GM21825 (cell line): ENCODE measurements around the gene IFIH1.

ENCODE experiments used
- ATAC-seq: cut with Tn5 transposase; IDR thresholded peaks from one replicate; pipeline ENCODE4 v1.9.1; 2021; ENCODE audit warnings: mild to moderate bottlenecking, moderate library complexity; ENCODE audit not compliant: unreplicated experiment

Gene IFIH1

GRCh38 chr2:162258686-162259085 is 59.8 kb downstream of the IFIH1 start:
- no peak for ATAC-seq

GRCh38 chr2:162258169-162258568 is 60.3 kb downstream of the IFIH1 start:
- ATAC-seq, result no peak

- no peak for ATAC-seq
These were observed 61.1 kb downstream of the IFIH1 start for GRCh38 chr2:162257425-162257824.

- no peak for ATAC-seq
These were observed 61.9 kb downstream of the IFIH1 start for GRCh38 chr2:162256591-162256991.

GRCh38 chr2:162254236-162254871 is 64.1 kb downstream of the IFIH1 start:
- ATAC-seq, result no peak

- ATAC-seq, result no peak
These were observed 65.0 kb downstream of the IFIH1 start for GRCh38 chr2:162253435-162253834.

- ATAC-seq, result no peak
These were observed 66.3 kb downstream of the IFIH1 start for GRCh38 chr2:162252153-162252552.

- ATAC-seq, result no peak
These were observed 72.7 kb downstream of the IFIH1 start for GRCh38 chr2:162245781-162246180.

GRCh38 chr2:162245061-162245460 is 73.4 kb downstream of the IFIH1 start:
- ATAC-seq, result no peak

GRCh38 chr2:162244541-162245031 is 73.9 kb downstream of the IFIH1 start:
- no peak for ATAC-seq

- no peak for ATAC-seq
These were observed 74.8 kb downstream of the IFIH1 start for GRCh38 chr2:162243715-162244114.

- no peak for ATAC-seq
These were observed 75.2 kb downstream of the IFIH1 start, which contains the start of gene FAP for GRCh38 chr2:162243294-162243693. Gene FAP, minus strand, starts transcription at chr2:162243445. Its CDS starts 118 bp downstream, at chr2:162243327.

- no peak for ATAC-seq
These were observed 75.8 kb downstream of the IFIH1 start for GRCh38 chr2:162242586-162243280.

GRCh38 chr2:162241571-162241970 is 76.9 kb downstream of the IFIH1 start:
- ATAC-seq, result no peak

GRCh38 chr2:162234620-162235462 is 83.6 kb downstream of the IFIH1 start:
- no peak for ATAC-seq

- ATAC-seq, result no peak
These were observed 85.3 kb downstream of the IFIH1 start for GRCh38 chr2:162233197-162233596.

GRCh38 chr2:162232671-162233070 is 85.8 kb downstream of the IFIH1 start:
- ATAC-seq, result no peak

GRCh38 chr2:162232027-162232426 is 86.5 kb downstream of the IFIH1 start:
- ATAC-seq, result no peak

GRCh38 chr2:162230761-162231160 is 87.7 kb downstream of the IFIH1 start:
- ATAC-seq, result no peak

- no peak for ATAC-seq
These were observed 91.6 kb downstream of the IFIH1 start for GRCh38 chr2:162226836-162227235.

GRCh38 chr2:162221064-162221463 is 97.4 kb downstream of the IFIH1 start:
- ATAC-seq, result peak; percentile 93
